Measurements from ENCODE around the gene PHACTR1. TPM values are rescaled to one million over a fixed set of nuclear protein-coding genes. Genes with fewer than 3 reads are reported as not detected.

PHACTR1 gene
- total and polyA plus RNA-seq, 4 donors: 0.31 to 1.5 (median 0.79) TPM

DNA sequence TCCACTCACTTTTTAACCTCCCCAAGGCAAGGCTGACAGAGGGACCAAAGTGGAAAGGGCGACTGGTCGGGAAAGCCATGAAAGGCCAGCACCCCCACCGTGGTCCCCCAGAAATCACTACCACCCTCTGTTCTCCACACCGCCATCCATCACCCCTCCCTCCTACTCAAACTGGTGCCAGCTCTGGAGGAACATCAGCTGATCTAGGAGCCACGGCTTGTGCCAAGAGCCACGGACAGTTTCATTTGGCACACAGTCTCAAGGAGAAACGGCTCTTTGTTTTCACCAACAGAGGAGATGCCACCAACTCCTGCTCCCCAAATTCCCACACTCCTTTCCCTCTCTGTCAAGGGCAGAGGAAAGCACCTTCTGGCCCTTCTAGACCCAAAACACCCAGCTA lies 585.7 kb downstream of the PHACTR1 start:
- Histone ChIP-seq H3K4me3 (ENCODE audit: low read depth in 1 of 3, low read length in 3 of 3) (no peak overlapping the region), H3K9ac (ENCODE audit: low read depth in 1 of 2, low read length in 2 of 2) (no peak overlapping the region), H3K9me3 (ENCODE audit: control insufficient read depth in 4 of 4, low read length in 3 of 4) (no peaks in the 10 kb centered on the region), H3K4me1 (ENCODE audit: control insufficient read depth in 4 of 4, insufficient read depth in 4 of 4, low read length in 3 of 4) (no peaks in the 10 kb centered on the region), H3K27ac (ENCODE audit: low read depth in 1 of 2, low read length in 2 of 2) (peak overlapping the region; percentile 42 to 50), H3K27me3 (ENCODE audit: control insufficient read depth in 4 of 4, insufficient read depth in 4 of 4, low read length in 3 of 4) (no peaks in the 10 kb centered on the region), H3K36me3 (ENCODE audit: control insufficient read depth in 4 of 4, insufficient read depth in 3 of 4, low read depth in 1 of 4, low read length in 3 of 4) (peaks cover 2 to 30% (median 16%) of the 10 kb centered on the region in 4 donors)
- TF ChIP-seq, protein P1, sequence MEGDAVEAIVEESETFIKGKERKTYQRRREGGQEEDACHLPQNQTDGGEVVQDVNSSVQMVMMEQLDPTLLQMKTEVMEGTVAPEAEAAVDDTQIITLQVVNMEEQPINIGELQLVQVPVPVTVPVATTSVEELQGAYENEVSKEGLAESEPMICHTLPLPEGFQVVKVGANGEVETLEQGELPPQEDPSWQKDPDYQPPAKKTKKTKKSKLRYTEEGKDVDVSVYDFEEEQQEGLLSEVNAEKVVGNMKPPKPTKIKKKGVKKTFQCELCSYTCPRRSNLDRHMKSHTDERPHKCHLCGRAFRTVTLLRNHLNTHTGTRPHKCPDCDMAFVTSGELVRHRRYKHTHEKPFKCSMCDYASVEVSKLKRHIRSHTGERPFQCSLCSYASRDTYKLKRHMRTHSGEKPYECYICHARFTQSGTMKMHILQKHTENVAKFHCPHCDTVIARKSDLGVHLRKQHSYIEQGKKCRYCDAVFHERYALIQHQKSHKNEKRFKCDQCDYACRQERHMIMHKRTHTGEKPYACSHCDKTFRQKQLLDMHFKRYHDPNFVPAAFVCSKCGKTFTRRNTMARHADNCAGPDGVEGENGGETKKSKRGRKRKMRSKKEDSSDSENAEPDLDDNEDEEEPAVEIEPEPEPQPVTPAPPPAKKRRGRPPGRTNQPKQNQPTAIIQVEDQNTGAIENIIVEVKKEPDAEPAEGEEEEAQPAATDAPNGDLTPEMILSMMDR (IDR thresholded peaks at IDR 0.05; ENCODE audit: low read depth, low read length, missing input control): no peak
- TF ChIP-seq RAD21 (IDR thresholded peaks at IDR 0.05): no peak
- no peak for TF ChIP-seq YY1 (IDR thresholded peaks at IDR 0.05)
- TF ChIP-seq FOXA1 (IDR thresholded peaks at IDR 0.05): no peak
- no peak for TF ChIP-seq JUND (IDR thresholded peaks at IDR 0.05)
- no peak for TF ChIP-seq NR2F2 (IDR thresholded peaks at IDR 0.05)
- 79% methylated on average over 7 of the region's 7 CpGs for WGBS
- DNase-seq (ENCODE audit: low spot score): no peak

DNA sequence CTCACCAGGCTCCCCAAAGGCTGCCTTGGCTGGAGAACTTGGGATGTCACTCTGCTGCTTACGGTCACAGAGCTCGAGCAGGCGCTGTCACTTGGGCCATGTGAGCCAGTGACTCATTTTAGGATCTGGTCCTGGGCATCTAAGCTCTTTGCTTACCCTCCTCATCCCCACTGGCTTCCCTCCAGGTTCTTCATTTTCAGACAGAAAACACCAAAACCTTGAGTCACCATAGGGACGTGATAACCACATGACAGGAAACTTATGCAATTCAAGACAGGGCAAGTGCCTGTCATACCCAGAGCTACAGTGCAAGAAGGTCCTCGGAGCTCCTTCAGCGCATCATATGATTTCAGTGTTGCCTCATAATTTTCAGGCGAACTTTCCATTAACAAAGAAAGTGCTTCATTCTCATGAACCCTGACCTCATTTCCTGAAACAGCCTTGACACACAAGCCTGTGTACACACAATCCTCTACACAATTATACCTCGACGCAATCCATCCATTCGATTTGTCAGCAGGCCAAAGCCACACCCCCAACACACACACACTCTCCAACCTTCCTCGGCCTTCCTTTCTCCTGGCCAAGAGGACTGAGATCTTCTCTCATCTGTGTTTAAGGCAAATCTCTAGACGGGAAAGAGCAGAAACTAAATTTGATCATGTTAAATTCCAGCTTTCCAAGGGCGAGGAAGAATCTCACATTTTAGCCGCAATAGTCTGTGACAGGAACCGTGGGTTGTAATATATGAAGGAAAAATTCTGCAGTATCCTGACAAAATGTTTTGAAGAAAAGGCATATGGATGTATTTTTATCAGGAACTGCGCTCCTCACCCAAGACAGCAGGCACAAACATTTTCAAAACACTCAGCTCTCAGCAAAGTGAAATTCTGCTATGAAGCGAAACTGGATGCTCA lies 586.4 kb downstream of the PHACTR1 start:
- peaks cover 2 to 31% (median 19%) of the 10 kb centered on the region in 4 donors for H3K36me3 ChIP-seq (ENCODE audit: control insufficient read depth in 4 of 4, insufficient read depth in 3 of 4, low read depth in 1 of 4, low read length in 3 of 4)

More for the DNA sequence above, 586.4 kb downstream of the PHACTR1 start:
- 65% methylated on average over 17 of the region's 17 CpGs for WGBS
- no peak for DNase-seq (ENCODE audit: low spot score)
- TF ChIP-seq, protein P1 (IDR thresholded peaks at IDR 0.05; ENCODE audit: low read depth, low read length, missing input control): no peak
- TF ChIP-seq SP1 (IDR thresholded peaks at IDR 0.05) (no peak), RAD21 (IDR thresholded peaks at IDR 0.05) (no peak), HNF4G (IDR thresholded peaks at IDR 0.05) (no peak), NR2F2 (IDR thresholded peaks at IDR 0.05) (peak; percentile 55), JUND (IDR thresholded peaks at IDR 0.05) (peak; percentile 45 to 69), EGR1 (IDR thresholded peaks at IDR 0.05; ENCODE audit: low read depth in 2 of 2) (no peak), RXRA (IDR thresholded peaks at IDR 0.05) (peak; percentile 13 to 54), FOXA1 (IDR thresholded peaks at IDR 0.05) (no peak), GABPA (IDR thresholded peaks at IDR 0.05 in 1 of 2, conservative IDR thresholded peaks at IDR 0.05 in 1 of 2) (peak; percentile 30 to 42), TAF1 (conservative IDR thresholded peaks at IDR 0.05) (no peak)
- TF ChIP-seq, protein P2, sequence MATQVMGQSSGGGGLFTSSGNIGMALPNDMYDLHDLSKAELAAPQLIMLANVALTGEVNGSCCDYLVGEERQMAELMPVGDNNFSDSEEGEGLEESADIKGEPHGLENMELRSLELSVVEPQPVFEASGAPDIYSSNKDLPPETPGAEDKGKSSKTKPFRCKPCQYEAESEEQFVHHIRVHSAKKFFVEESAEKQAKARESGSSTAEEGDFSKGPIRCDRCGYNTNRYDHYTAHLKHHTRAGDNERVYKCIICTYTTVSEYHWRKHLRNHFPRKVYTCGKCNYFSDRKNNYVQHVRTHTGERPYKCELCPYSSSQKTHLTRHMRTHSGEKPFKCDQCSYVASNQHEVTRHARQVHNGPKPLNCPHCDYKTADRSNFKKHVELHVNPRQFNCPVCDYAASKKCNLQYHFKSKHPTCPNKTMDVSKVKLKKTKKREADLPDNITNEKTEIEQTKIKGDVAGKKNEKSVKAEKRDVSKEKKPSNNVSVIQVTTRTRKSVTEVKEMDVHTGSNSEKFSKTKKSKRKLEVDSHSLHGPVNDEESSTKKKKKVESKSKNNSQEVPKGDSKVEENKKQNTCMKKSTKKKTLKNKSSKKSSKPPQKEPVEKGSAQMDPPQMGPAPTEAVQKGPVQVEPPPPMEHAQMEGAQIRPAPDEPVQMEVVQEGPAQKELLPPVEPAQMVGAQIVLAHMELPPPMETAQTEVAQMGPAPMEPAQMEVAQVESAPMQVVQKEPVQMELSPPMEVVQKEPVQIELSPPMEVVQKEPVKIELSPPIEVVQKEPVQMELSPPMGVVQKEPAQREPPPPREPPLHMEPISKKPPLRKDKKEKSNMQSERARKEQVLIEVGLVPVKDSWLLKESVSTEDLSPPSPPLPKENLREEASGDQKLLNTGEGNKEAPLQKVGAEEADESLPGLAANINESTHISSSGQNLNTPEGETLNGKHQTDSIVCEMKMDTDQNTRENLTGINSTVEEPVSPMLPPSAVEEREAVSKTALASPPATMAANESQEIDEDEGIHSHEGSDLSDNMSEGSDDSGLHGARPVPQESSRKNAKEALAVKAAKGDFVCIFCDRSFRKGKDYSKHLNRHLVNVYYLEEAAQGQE (IDR thresholded peaks at IDR 0.05): no peak
- TF ChIP-seq, protein P3, sequence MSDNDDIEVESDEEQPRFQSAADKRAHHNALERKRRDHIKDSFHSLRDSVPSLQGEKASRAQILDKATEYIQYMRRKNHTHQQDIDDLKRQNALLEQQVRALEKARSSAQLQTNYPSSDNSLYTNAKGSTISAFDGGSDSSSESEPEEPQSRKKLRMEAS (IDR thresholded peaks at IDR 0.05): no peak
- TF ChIP-seq, protein P4, sequence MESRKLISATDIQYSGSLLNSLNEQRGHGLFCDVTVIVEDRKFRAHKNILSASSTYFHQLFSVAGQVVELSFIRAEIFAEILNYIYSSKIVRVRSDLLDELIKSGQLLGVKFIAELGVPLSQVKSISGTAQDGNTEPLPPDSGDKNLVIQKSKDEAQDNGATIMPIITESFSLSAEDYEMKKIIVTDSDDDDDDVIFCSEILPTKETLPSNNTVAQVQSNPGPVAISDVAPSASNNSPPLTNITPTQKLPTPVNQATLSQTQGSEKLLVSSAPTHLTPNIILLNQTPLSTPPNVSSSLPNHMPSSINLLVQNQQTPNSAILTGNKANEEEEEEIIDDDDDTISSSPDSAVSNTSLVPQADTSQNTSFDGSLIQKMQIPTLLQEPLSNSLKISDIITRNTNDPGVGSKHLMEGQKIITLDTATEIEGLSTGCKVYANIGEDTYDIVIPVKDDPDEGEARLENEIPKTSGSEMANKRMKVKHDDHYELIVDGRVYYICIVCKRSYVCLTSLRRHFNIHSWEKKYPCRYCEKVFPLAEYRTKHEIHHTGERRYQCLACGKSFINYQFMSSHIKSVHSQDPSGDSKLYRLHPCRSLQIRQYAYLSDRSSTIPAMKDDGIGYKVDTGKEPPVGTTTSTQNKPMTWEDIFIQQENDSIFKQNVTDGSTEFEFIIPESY (IDR thresholded peaks at IDR 0.05): no peak
- H3K9me3 ChIP-seq (ENCODE audit: control insufficient read depth in 4 of 4, low read length in 3 of 4): no peaks in the 10 kb centered on the region
- H3K9ac ChIP-seq (ENCODE audit: low read depth in 1 of 2, low read length in 2 of 2): no peak overlapping the region
- H3K27ac ChIP-seq (ENCODE audit: low read depth in 1 of 2, low read length in 2 of 2): peak overlapping the region; percentile 42 to 50
- no peak overlapping the region for H3K4me3 ChIP-seq (ENCODE audit: low read depth in 1 of 3, low read length in 3 of 3)
- H3K4me1 ChIP-seq (ENCODE audit: control insufficient read depth in 4 of 4, insufficient read depth in 4 of 4, low read length in 3 of 4): no peaks in the 10 kb centered on the region
- H3K27me3 ChIP-seq (ENCODE audit: control insufficient read depth in 4 of 4, insufficient read depth in 4 of 4, low read length in 3 of 4): no peaks in the 10 kb centered on the region

All from liver (tissue), 9 donors.